GM12873 (cell line): Measurements from ENCODE around the gene FMNL3.
A peak's percentile ranks its signal among the peaks of the same experiment; 100 is the strongest.

ENCODE experiments used
- TF ChIP-seq, protein P1 (sequence below): IDR thresholded peaks from 2 replicates; pipeline ENCODE4 v1.5.1; 2012; ENCODE audit warnings: low read depth, mild to moderate bottlenecking, moderate library complexity, low read length, control low read depth; ENCODE audit not compliant: insufficient read depth; ENCODE audit errors: missing control alignments

FMNL3 gene

DNA sequence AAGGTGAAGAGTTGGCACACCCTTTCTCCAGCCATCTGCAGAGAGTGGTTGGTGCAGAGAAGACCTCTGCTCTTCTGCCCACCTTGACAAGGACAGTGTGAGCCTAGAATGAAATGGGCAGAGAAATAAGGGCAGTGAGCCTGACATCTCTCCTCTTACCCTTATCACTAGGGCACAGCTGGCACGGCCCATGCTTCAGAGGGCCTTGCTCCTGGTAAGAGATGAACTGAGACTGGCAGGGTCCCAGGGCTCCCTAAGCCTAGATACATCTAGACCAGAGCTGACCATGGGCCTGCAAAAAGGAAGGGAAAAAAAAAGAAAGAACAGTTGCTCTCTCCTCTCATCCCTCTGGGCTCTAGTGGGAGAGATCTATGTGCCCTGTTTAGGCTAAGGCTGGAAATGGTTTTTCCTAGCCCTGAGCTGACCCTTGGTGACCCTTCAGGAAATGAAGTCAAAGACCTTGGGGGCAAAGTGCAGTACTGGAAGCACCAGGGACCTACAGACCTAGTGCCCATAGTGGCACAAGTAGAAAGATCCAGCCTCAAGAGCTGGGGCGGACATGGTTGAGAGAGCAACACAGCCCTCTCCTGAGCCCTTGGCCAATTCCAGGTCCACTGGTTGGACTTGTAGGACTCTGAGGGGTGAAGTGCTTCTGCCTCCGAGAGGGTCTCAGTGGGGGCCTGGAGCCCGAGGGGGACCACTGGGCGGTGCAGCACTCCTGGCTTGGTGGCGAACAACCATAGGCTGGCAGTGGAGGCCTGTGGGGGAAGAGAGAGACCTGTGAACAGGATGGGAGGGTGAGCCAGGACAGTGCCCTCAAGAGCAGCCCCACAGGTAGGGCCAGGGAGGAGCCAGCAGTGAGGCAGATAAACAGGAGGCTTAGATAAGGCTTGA lies 61.8 kb downstream of the FMNL3 start:
- TF ChIP-seq, protein P1, sequence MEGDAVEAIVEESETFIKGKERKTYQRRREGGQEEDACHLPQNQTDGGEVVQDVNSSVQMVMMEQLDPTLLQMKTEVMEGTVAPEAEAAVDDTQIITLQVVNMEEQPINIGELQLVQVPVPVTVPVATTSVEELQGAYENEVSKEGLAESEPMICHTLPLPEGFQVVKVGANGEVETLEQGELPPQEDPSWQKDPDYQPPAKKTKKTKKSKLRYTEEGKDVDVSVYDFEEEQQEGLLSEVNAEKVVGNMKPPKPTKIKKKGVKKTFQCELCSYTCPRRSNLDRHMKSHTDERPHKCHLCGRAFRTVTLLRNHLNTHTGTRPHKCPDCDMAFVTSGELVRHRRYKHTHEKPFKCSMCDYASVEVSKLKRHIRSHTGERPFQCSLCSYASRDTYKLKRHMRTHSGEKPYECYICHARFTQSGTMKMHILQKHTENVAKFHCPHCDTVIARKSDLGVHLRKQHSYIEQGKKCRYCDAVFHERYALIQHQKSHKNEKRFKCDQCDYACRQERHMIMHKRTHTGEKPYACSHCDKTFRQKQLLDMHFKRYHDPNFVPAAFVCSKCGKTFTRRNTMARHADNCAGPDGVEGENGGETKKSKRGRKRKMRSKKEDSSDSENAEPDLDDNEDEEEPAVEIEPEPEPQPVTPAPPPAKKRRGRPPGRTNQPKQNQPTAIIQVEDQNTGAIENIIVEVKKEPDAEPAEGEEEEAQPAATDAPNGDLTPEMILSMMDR = no peak

DNA sequence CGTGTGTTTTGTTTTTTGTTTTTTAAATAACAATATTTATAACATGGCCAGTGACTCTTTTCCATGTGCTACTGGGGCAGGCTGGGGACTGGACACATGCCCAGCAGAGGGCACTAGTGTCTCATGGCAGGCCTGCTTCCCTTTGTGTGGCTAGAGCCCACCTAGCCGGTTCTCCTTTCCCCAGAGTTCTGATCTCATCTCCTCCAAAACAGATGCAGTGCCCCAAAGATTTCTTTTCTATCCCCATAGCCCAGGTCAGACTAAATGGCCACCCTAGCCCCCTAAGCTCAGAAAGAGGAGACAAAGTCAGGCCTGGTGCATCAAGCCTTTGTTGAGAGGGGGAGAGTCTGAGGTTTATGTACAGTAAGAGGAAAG lies 62.6 kb downstream of the FMNL3 start:
- TF ChIP-seq, protein P1 = peak; percentile 95

DNA sequence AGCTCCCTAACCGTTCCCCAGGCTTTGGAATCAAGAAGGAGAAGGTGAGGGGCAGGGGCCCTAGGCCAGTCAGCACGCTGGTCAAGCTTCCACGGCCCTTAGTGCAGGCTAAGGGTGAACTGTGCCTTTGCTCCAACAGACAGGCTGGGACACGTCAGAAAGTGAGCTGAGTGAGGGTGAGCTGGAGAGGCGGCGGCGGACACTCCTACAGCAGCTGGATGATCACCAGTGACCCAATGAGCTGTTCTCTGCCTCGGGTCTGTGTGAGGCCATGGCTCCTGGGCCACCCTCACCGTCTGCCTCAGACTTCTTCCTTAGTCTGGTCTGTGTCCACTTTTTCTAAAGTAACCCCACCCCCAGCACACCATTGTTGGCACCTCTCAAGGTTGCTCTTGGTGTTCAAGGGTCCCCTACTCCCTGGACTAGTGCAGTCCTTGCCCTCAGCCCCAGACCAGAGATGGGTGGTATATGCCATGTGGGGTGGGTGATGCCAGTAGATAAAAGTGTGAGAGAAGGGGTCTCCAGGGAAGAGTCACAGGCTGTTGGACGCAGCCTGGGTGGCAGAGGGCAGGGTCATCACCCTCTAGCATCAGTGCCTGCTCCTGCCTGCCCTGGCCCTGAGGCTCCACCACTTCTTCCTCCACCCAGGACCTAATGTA lies 63.1 kb downstream of the FMNL3 start:
- TF ChIP-seq, protein P1 = no peak

DNA sequence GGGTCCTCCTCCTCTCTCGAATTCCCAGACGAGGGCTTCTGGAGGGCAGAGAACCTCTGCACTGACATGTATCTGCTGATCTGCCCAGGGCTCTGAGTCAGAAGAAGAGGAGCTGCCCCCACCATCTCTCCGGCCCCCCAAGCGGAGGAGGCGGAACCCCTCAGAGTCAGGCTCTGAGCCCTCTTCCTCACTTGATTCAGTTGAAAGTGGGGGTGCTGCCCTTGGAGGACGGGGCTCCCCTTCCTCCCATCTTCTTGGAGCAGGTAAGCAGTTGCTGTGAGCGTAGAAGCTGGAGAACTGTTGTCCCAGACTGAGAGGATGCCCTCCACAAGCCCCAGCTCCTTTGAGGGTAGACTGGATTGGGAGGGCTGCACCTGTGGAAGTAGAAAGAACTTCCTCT lies 64.1 kb downstream of the FMNL3 start:
- TF ChIP-seq, protein P1 = no peak

DNA sequence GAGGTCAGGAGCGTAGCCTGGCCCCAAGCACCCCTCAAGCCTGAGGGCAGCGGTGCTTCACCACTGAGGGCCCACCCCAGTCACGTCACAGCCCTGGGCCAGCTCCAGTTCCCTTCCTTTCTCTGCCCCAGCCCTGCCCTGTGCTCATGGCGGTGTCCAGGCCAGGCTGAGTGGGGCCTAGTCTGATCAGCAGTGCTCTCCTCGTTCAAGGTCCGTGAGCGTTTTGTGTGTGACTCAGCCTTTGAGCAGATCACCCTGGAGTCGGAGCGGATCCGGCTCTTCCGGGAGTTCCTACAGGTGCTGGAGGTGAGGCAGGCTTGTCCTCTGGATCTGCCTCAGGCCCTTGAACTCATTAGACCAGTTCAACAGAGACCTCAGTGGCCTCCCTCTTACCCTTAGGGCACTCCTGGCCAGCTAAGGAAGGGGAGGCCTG lies 64.8 kb downstream of the FMNL3 start:
- TF ChIP-seq, protein P1 = no peak

DNA sequence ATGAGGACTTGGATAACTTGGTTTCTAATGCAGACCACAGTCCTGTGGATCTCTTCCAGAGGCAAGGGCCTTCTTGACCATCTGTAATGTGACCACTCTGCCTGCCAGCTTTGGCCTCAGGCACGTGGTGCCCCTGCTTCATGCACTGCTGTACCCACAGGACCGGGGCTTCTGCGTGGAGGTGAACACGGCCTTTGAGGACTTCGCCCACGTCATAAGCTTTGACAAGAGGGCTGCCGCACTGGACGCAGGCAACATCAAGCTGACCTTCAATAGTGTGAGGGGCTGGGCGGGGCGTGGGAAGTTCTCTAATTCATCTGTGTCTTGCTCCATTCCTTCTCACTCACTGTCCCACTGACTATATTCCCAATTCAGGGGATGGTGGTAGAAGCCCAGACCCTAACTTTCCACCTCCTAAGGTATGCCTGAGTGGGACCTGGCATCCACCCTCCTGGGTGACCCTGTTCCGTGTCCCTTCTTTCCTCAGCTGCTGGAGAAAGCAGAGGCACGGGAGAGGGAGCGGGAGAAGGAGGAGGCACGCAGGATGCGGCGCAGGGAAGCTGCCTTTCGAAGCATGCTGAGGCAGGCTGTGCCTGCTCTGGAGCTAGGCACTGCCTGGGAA lies 65.3 kb downstream of the FMNL3 start:
- TF ChIP-seq, protein P1 = no peak

DNA sequence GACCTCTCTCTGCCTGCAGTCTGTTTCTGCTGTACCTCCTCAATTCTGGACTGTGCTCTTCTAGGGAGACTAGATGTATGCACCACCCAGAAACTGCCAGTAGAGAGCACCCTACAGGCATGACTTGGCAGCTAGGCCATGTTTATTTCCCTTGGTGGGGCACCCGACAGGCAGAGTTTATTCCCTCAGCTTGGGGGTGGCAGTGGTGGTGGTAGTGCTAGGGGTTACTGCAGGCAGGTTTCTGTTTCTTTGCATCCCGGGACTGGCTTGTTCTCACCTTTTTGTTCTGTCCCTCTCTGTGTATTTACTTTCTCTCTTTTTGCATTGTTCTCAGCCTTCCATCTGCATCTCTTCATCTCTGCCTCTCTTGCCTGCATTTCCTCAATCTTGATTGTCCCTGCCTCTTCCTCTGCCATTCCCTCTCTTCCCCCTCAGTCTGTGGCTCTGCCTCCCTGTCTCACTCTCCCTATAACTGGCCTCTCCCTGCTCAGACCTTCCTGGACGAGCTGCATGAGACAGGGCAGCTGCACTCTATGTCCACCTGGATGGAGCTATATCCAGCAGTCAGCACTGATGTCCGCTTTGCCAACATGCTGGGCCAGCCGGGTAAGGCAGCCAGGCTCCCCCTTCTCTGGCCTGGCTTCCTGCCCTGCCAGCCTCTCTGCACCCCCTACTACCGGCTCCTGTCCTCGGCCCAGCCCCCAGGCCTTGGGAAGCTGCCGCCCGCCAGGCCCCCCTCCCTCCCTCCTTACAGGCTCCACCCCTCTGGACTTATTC lies 70.0 kb downstream of the FMNL3 start:
- TF ChIP-seq, protein P1 = peak; percentile 79
